ENCODE results near the gene YJU2. TPM values are rescaled to one million over a fixed set of nuclear protein-coding genes. Genes with fewer than 3 reads are reported as not detected.

The YJU2 gene
- total and polyA plus RNA-seq, 2 experiments from 2014 or later = 28.8 to 33.4 TPM

DNA sequence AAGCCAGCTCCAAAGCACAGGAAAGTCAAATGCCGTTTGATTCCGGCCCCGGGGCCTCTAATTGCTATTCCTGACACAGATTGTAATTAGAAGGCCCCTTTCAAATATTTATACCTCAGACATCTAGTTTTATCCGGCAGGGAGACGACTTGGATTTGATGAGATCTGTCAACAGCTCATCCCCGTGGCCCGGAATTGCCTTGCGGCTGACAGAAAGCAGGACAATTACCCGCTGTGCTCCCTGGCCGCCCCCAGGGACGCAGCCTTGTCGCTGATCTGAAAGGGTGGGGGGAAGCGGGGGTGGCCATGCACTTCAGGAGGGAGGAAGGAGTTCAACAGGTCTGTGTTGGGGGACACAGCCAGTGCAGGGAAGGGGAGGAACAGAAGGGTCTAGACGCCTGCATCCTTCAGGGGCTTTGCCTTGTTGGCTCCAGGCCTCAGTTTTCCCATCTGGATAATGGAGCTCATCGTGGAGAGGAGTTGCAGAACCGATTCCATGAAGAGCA, 30.4 kb downstream of the YJU2 start:
- H2AFZ ChIP-seq = no peak overlapping the region
- Mint-ChIP-seq H3K36me3 (ENCODE audit: low read depth) (no peaks in the 10 kb centered on the region), H3K27me3 (ENCODE audit: insufficient read depth, low read depth, poor library complexity) (peaks cover 38% of the 10 kb centered on the region), H3K27ac (no peak overlapping the region), H3K4me3 (peak overlapping the region; percentile 32; the same call in 1 of the 3 replicates), H3K4me1 (peaks cover 4% of the 10 kb centered on the region; the same call in 2 of the 3 replicates), H3K9me3 (no peaks in the 10 kb centered on the region)
- H3K79me2 ChIP-seq (replicated peaks; ENCODE audit: insufficient read depth) = no peaks in the 10 kb centered on the region
- H3F3A ChIP-seq (replicated peaks; ENCODE audit: low read depth) = peaks cover 5% of the 10 kb centered on the region; the same call in 1 of the 2 replicates
- H3K4me2 ChIP-seq = no peak overlapping the region
- peaks cover 4% of the 10 kb centered on the region; the same call in 1 of the 2 replicates for H3K4me1 ChIP-seq (ENCODE audit: insufficient read depth)
- no peaks in the 10 kb centered on the region for H4K20me1 ChIP-seq (replicated peaks; ENCODE audit: insufficient read depth)
- ATAC-seq (no peak), DNase-seq (ENCODE audit: low spot score) (peak; percentile 35)
- H3K9me2 ChIP-seq (ENCODE audit: insufficient read depth) = no peaks in the 10 kb centered on the region
- H3K27ac ChIP-seq (ENCODE audit: low read depth) = no peak overlapping the region
- H3K27me3 ChIP-seq (ENCODE audit: insufficient read depth) = peaks cover 44% of the 10 kb centered on the region
- H3K4me3 ChIP-seq = no peak overlapping the region
- H3K36me3 ChIP-seq (ENCODE audit: insufficient read depth) = no peaks in the 10 kb centered on the region
- TF ChIP-seq EZH2 (IDR thresholded peaks at IDR 0.05; ENCODE audit: low read depth, unreplicated experiment) (no peak), JUNB (IDR thresholded peaks at IDR 0.05; ENCODE audit: unreplicated experiment) (no peak), ZNF331 (CRISPR knock-in tag; IDR thresholded peaks at IDR 0.05; ENCODE audit: low read depth) (no peak), NANOG (IDR thresholded peaks at IDR 0.05; ENCODE audit: borderline replicate concordance) (no peak), CREB1 (CRISPR knock-in tag; IDR thresholded peaks at IDR 0.05; ENCODE audit: low read depth) (no peak), EZH2phosphoT487 (IDR thresholded peaks at IDR 0.05; ENCODE audit: unreplicated experiment) (no peak), STAT1 (IDR thresholded peaks at IDR 0.05; ENCODE audit: unreplicated experiment) (no peak), ZNF114 (CRISPR knock-in tag; IDR thresholded peaks at IDR 0.05) (no peak), POLR2AphosphoS5 (IDR thresholded peaks at IDR 0.05; ENCODE audit: low read depth) (no peak)
- TF ChIP-seq, protein P1, sequence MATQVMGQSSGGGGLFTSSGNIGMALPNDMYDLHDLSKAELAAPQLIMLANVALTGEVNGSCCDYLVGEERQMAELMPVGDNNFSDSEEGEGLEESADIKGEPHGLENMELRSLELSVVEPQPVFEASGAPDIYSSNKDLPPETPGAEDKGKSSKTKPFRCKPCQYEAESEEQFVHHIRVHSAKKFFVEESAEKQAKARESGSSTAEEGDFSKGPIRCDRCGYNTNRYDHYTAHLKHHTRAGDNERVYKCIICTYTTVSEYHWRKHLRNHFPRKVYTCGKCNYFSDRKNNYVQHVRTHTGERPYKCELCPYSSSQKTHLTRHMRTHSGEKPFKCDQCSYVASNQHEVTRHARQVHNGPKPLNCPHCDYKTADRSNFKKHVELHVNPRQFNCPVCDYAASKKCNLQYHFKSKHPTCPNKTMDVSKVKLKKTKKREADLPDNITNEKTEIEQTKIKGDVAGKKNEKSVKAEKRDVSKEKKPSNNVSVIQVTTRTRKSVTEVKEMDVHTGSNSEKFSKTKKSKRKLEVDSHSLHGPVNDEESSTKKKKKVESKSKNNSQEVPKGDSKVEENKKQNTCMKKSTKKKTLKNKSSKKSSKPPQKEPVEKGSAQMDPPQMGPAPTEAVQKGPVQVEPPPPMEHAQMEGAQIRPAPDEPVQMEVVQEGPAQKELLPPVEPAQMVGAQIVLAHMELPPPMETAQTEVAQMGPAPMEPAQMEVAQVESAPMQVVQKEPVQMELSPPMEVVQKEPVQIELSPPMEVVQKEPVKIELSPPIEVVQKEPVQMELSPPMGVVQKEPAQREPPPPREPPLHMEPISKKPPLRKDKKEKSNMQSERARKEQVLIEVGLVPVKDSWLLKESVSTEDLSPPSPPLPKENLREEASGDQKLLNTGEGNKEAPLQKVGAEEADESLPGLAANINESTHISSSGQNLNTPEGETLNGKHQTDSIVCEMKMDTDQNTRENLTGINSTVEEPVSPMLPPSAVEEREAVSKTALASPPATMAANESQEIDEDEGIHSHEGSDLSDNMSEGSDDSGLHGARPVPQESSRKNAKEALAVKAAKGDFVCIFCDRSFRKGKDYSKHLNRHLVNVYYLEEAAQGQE (IDR thresholded peaks at IDR 0.05; ENCODE audit: unreplicated experiment) = no peak
- TF ChIP-seq, protein P2, sequence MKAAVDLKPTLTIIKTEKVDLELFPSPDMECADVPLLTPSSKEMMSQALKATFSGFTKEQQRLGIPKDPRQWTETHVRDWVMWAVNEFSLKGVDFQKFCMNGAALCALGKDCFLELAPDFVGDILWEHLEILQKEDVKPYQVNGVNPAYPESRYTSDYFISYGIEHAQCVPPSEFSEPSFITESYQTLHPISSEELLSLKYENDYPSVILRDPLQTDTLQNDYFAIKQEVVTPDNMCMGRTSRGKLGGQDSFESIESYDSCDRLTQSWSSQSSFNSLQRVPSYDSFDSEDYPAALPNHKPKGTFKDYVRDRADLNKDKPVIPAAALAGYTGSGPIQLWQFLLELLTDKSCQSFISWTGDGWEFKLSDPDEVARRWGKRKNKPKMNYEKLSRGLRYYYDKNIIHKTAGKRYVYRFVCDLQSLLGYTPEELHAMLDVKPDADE (IDR thresholded peaks at IDR 0.05) = no peak
- TF ChIP-seq, protein P3, sequence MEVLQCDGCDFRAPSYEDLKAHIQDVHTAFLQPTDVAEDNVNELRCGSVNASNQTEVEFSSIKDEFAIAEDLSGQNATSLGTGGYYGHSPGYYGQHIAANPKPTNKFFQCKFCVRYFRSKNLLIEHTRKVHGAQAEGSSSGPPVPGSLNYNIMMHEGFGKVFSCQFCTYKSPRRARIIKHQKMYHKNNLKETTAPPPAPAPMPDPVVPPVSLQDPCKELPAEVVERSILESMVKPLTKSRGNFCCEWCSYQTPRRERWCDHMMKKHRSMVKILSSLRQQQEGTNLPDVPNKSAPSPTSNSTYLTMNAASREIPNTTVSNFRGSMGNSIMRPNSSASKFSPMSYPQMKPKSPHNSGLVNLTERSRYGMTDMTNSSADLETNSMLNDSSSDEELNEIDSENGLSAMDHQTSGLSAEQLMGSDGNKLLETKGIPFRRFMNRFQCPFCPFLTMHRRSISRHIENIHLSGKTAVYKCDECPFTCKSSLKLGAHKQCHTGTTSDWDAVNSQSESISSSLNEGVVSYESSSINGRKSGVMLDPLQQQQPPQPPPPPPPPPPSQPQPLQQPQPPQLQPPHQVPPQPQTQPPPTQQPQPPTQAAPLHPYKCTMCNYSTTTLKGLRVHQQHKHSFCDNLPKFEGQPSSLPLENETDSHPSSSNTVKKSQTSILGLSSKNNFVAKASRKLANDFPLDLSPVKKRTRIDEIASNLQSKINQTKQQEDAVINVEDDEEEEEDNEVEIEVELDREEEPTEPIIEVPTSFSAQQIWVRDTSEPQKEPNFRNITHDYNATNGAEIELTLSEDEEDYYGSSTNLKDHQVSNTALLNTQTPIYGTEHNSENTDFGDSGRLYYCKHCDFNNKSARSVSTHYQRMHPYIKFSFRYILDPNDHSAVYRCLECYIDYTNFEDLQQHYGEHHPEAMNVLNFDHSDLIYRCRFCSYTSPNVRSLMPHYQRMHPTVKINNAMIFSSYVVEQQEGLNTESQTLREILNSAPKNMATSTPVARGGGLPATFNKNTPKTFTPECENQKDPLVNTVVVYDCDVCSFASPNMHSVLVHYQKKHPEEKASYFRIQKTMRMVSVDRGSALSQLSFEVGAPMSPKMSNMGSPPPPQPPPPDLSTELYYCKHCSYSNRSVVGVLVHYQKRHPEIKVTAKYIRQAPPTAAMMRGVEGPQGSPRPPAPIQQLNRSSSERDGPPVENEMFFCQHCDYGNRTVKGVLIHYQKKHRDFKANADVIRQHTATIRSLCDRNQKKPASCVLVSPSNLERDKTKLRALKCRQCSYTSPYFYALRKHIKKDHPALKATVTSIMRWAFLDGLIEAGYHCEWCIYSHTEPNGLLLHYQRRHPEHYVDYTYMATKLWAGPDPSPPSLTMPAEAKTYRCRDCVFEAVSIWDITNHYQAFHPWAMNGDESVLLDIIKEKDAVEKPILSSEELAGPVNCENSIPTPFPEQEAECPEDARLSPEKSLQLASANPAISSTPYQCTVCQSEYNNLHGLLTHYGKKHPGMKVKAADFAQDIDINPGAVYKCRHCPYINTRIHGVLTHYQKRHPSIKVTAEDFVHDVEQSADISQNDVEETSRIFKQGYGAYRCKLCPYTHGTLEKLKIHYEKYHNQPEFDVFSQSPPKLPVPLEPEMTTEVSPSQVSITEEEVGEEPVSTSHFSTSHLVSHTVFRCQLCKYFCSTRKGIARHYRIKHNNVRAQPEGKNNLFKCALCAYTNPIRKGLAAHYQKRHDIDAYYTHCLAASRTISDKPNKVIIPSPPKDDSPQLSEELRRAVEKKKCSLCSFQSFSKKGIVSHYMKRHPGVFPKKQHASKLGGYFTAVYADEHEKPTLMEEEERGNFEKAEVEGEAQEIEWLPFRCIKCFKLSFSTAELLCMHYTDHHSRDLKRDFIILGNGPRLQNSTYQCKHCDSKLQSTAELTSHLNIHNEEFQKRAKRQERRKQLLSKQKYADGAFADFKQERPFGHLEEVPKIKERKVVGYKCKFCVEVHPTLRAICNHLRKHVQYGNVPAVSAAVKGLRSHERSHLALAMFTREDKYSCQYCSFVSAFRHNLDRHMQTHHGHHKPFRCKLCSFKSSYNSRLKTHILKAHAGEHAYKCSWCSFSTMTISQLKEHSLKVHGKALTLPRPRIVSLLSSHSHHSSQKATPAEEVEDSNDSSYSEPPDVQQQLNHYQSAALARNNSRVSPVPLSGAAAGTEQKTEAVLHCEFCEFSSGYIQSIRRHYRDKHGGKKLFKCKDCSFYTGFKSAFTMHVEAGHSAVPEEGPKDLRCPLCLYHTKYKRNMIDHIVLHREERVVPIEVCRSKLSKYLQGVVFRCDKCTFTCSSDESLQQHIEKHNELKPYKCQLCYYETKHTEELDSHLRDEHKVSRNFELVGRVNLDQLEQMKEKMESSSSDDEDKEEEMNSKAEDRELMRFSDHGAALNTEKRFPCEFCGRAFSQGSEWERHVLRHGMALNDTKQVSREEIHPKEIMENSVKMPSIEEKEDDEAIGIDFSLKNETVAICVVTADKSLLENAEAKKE (CRISPR knock-in tag; IDR thresholded peaks at IDR 0.05) = no peak
- TF ChIP-seq, protein P4, sequence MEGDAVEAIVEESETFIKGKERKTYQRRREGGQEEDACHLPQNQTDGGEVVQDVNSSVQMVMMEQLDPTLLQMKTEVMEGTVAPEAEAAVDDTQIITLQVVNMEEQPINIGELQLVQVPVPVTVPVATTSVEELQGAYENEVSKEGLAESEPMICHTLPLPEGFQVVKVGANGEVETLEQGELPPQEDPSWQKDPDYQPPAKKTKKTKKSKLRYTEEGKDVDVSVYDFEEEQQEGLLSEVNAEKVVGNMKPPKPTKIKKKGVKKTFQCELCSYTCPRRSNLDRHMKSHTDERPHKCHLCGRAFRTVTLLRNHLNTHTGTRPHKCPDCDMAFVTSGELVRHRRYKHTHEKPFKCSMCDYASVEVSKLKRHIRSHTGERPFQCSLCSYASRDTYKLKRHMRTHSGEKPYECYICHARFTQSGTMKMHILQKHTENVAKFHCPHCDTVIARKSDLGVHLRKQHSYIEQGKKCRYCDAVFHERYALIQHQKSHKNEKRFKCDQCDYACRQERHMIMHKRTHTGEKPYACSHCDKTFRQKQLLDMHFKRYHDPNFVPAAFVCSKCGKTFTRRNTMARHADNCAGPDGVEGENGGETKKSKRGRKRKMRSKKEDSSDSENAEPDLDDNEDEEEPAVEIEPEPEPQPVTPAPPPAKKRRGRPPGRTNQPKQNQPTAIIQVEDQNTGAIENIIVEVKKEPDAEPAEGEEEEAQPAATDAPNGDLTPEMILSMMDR (conservative IDR thresholded peaks at IDR 0.05; ENCODE audit: low read depth in 2 of 2) = no peak
